ENCODE data around the gene PANK1. TPM values are rescaled to one million over a fixed set of nuclear protein-coding genes. Genes with fewer than 3 reads are reported as not detected.

PANK1 gene
- polyA plus RNA-seq, 1 of the 3 experiments (the other 2 are of a cell fraction), result 4.2 TPM

DNA sequence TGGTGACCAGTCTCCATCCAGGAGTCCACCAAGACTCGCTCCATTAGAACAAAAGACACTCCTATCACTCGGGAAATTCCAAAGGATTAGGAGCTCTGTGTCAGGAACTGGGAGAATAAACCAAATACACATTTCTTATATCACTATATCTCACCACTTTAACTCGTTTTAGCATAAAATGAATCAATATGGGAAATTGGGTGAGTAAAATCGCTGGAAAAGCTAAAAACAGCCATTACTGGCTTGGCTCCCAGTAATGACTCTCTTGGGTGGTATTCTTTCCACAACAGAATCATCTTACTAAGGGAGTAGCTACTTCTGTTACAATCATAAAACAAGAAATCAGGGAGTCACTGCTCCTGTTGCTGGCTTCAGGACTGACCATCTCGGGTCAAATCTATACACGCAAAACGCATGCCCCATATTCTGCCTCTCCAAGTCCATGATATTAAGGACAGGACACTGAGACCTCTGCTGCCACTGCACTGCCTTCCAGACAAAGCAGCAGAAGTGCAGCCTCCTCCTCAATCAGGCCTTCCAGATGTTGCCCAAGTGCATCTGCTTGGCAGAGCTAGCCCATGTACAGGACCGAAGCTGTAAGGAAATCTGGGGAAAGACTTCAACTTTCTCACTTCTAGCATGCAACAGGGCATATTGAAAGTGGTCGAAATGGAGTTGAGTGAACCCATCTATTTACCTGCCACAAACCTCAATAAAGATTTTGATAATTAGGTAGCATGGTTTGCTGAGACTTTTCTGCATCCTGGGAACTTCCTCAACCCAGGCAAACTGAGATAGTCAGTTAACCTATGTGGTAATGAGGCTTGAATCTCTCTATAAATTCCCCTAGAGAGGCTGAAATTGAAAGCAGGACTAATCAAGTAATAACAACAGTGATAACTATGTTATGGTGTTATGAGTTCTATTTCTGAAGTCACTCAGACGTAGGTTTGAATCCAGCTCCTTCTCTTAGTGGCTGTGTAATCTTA lies 14.4 kb upstream of the PANK1 start (continued):
- TF ChIP-seq MXI1 (IDR thresholded peaks at IDR 0.05; ENCODE audit: low read depth, low read length), result no peak
- TF ChIP-seq RXRA (IDR thresholded peaks at IDR 0.05; ENCODE audit: borderline replicate concordance, low read depth), result no peak; the same call in 1 of the 2 replicates
- TF ChIP-seq, protein P1, sequence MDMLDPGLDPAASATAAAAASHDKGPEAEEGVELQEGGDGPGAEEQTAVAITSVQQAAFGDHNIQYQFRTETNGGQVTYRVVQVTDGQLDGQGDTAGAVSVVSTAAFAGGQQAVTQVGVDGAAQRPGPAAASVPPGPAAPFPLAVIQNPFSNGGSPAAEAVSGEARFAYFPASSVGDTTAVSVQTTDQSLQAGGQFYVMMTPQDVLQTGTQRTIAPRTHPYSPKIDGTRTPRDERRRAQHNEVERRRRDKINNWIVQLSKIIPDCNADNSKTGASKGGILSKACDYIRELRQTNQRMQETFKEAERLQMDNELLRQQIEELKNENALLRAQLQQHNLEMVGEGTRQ (IDR thresholded peaks at IDR 0.05; ENCODE audit: borderline replicate concordance, low read depth, low read length), result no peak
- TF ChIP-seq, protein P2, sequence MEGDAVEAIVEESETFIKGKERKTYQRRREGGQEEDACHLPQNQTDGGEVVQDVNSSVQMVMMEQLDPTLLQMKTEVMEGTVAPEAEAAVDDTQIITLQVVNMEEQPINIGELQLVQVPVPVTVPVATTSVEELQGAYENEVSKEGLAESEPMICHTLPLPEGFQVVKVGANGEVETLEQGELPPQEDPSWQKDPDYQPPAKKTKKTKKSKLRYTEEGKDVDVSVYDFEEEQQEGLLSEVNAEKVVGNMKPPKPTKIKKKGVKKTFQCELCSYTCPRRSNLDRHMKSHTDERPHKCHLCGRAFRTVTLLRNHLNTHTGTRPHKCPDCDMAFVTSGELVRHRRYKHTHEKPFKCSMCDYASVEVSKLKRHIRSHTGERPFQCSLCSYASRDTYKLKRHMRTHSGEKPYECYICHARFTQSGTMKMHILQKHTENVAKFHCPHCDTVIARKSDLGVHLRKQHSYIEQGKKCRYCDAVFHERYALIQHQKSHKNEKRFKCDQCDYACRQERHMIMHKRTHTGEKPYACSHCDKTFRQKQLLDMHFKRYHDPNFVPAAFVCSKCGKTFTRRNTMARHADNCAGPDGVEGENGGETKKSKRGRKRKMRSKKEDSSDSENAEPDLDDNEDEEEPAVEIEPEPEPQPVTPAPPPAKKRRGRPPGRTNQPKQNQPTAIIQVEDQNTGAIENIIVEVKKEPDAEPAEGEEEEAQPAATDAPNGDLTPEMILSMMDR (IDR thresholded peaks at IDR 0.05), result no peak
- TF ChIP-seq, protein P3, sequence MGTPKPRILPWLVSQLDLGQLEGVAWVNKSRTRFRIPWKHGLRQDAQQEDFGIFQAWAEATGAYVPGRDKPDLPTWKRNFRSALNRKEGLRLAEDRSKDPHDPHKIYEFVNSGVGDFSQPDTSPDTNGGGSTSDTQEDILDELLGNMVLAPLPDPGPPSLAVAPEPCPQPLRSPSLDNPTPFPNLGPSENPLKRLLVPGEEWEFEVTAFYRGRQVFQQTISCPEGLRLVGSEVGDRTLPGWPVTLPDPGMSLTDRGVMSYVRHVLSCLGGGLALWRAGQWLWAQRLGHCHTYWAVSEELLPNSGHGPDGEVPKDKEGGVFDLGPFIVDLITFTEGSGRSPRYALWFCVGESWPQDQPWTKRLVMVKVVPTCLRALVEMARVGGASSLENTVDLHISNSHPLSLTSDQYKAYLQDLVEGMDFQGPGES (IDR thresholded peaks at IDR 0.05; ENCODE audit: low read depth, low read length), result no peak
- TF ChIP-seq TEAD4 (IDR thresholded peaks at IDR 0.05; ENCODE audit: borderline replicate concordance, insufficient read depth), result no peak
- TF ChIP-seq FOXM1 (IDR thresholded peaks at IDR 0.05; ENCODE audit: low read depth), result no peak
- TF ChIP-seq NFIC (IDR thresholded peaks at IDR 0.05; ENCODE audit: borderline replicate concordance), result peak; percentile 85

DNA sequence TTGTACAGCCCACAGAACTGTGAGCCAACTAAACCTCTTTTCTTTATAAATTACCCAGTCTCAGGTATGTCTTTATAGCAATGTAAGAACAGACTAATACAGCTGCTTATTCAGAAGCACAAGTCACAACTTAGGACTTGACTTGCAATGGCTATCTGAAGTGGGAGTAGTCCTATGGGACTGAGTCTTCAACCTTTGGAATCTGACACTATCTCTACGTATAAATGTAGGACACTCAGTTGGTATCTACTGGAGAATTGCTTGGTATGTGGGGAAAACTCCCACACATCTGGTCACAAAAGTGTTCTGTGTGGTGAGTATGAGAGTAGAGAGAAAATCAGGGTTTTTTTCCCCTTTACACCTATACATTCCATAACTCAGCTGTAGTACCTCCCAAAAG lies 12.3 kb upstream of the PANK1 start:
- no peaks in the 10 kb centered on the region for H3K36me3 ChIP-seq (replicated peaks in 1 of 2; ENCODE audit: control insufficient read depth in 1 of 2, insufficient read depth in 2 of 2, low read length in 1 of 2)
- H2AFZ ChIP-seq (ENCODE audit: low read depth), result no peak overlapping the region
- no peak overlapping the region for H3K4me2 ChIP-seq
- WGBS (ENCODE audit: low lambda C conversion rate), result 89% methylated on average over 1 of the region's 1 CpG
- peaks cover 9% of the 10 kb centered on the region for H3F3A ChIP-seq (replicated peaks; ENCODE audit: insufficient read depth)
- DNase-seq, result no peak
- H3K4me3 ChIP-seq (ENCODE audit: low read depth in 2 of 2, low read length in 1 of 2), result no peak overlapping the region
- H3K9me3 ChIP-seq, result no peaks in the 10 kb centered on the region
- H3K4me1 ChIP-seq (ENCODE audit: control insufficient read depth in 1 of 2, insufficient read depth in 2 of 2, low read depth in 1 of 2, low read length in 1 of 2), result peaks cover 3 to 4% of the 10 kb centered on the region in 2 experiments; a peak in 2 of 4 replicates
- H3K9ac ChIP-seq, result no peak overlapping the region
- no peaks in the 10 kb centered on the region for H3K27me3 ChIP-seq (ENCODE audit: insufficient read depth)
- no peaks in the 10 kb centered on the region for H4K20me1 ChIP-seq (ENCODE audit: insufficient read depth)
- H3K79me2 ChIP-seq (ENCODE audit: insufficient read depth), result no peaks in the 10 kb centered on the region
- TF ChIP-seq MEF2A (IDR thresholded peaks at IDR 0.05; ENCODE audit: borderline replicate concordance, low read depth), result no peak
- TF ChIP-seq FOXM1 (IDR thresholded peaks at IDR 0.05; ENCODE audit: low read depth), result no peak
- CTCF ChIA-PET, result no interaction called here
- no peaks in the 10 kb centered on the region for H3K9me2 ChIP-seq
- no peak overlapping the region for H3K27ac ChIP-seq (ENCODE audit: low read depth in 2 of 2, low read length in 1 of 2)
- POLR2A ChIA-PET, result no interaction called here
